Activated T-cell treated with anti-CD3 and anti-CD28 coated beads, Interleukin-2, amount 50 U/mL, for 72 hours (primary cell): ENCODE data around the gene SOX5. TPM values are rescaled to one million over a fixed set of nuclear protein-coding genes. Genes with fewer than 3 reads are reported as not detected.

ENCODE experiments used
- ATAC-seq, 2 donors: fragments of 150-1000 bp; cut with Tn5 transposase; replicated peaks in 1 of 2; 2 replicates each; pipeline ENCODE4 v1.10.0; 2021; ENCODE audit warnings: moderate library complexity in 2 of 2, mild to moderate bottlenecking in 1 of 2
- DNase-seq, 2 donors: peaks; one replicate each; pipeline ENCODE4 v3.0.0; 2021 to 2022; ENCODE audit warnings: mixed read lengths in 1 of 2
- H3K27ac Mint-ChIP-seq: one replicate; pipeline ENCODE4 v1.8.0; 2022; ENCODE audit warnings: mild to moderate bottlenecking, moderate library complexity, mixed read lengths
- H3K27me3 Mint-ChIP-seq: one replicate; pipeline ENCODE4 v1.8.0; 2022; ENCODE audit warnings: low read depth, mixed read lengths
- H3K36me3 Mint-ChIP-seq, 2 donors: one replicate each; pipeline ENCODE4 v1.8.0; 2022; ENCODE audit warnings: mixed read lengths in 2 of 2, mild to moderate bottlenecking in 1 of 2; ENCODE audit not compliant: insufficient read depth in 2 of 2
- H3K4me1 Mint-ChIP-seq: one replicate; pipeline ENCODE4 v1.8.0; 2022; ENCODE audit warnings: low read depth, mixed read lengths
- H3K4me3 Mint-ChIP-seq, 2 donors: one replicate each; pipeline ENCODE4 v1.8.0; 2022; ENCODE audit warnings: mild to moderate bottlenecking in 2 of 2, mixed read lengths in 2 of 2, moderate library complexity in 2 of 2
- H3K9me3 Mint-ChIP-seq, 2 donors: one replicate each; pipeline ENCODE4 v1.8.0; 2022; ENCODE audit warnings: mixed read lengths in 2 of 2
- total RNA-seq, 2 donors: library from RNA; stranded (reverse); gene quantifications; one replicate each; pipeline ENCODE4 v1.2.3, GENCODE V29; 2022

SOX5 gene
- total RNA-seq, result 1 to 10 TPM; 1.7 to 2.5 TPM

DNA sequence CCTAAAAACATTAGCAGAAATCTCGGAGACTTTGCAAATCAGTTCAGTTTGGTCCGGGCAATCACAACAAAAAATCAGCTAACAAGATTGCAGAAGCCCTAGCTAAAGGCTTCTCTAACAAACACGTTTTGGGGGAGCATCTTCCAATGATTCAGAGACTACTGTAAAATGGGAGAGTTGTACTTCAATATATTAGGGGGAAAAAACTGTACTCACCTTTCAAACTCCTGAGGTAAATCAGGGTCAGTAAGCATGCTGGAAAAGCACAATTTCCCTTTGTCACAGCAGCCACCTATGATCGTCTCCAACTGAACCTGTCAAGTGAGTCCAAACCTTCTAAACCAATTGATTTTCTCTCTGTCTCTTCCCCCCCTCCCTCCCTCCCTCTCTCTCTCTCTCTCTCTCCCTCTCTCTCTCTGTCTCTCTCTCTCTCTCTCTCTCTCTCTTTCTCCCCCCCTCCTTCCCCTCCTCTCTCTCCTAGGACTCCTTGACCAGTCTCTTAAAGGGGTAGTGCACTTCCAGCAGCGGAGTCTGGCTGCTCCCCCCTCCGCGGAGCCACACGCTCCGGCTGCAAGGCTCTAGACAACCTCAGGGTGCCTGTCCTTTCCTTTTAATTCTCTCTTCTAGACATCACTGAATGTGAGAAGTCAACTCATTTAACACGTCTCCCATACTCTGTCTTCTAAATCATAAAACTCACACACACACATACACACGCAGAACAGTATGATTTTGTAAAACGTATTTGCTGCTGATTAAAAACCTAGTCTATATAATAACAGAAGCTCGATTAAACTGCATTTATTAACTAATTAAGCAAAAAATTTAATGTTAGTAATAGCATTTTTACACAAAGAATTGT lies at the start of gene SOX5:
SOX5 (minus strand) TSS at position 323 of the 862 bp plus-strand sequence; CDS start at position 254, 69 bp downstream.
- DNase-seq (no peak), ATAC-seq (no peak)
- H3K36me3 Mint-ChIP-seq, result no peaks in the 10 kb centered on the region
- no peaks in the 10 kb centered on the region for H3K9me3 Mint-ChIP-seq
- H3K27ac Mint-ChIP-seq, result no peak within 1 kb of the TSS
- no peak within 1 kb of the TSS for H3K4me3 Mint-ChIP-seq
- H3K4me1 Mint-ChIP-seq, result no peaks in the 10 kb centered on the region
- H3K27me3 Mint-ChIP-seq, result no peaks in the 10 kb centered on the region

DNA sequence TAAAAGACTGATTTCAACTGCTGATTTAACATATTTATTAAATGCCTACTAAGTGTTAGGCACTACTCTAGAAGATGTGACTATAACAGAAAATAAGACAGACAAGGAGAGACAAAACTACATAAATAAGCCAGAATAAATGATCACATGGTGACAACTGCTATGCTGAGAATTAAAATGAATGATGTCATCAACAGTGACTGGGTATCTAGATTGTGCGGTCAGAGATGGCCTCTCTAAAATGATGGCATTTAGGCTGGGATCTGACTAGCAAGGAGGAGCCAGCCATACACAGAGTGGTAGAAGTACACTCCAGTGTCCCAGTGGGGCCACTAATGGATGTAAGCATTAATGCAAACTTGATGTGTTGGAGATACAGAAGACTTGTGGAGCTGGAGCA lies 37.6 kb upstream of the SOX5 start:
- H3K4me1 Mint-ChIP-seq, result no peaks in the 10 kb centered on the region
- peaks cover 0 to 4% of the 10 kb centered on the region in 2 donors for H3K9me3 Mint-ChIP-seq
- DNase-seq, result no peak
- no peaks in the 10 kb centered on the region for H3K27me3 Mint-ChIP-seq
- no peaks in the 10 kb centered on the region for H3K36me3 Mint-ChIP-seq
- no peak overlapping the region for H3K27ac Mint-ChIP-seq
- no peak for ATAC-seq
- no peak overlapping the region for H3K4me3 Mint-ChIP-seq

DNA sequence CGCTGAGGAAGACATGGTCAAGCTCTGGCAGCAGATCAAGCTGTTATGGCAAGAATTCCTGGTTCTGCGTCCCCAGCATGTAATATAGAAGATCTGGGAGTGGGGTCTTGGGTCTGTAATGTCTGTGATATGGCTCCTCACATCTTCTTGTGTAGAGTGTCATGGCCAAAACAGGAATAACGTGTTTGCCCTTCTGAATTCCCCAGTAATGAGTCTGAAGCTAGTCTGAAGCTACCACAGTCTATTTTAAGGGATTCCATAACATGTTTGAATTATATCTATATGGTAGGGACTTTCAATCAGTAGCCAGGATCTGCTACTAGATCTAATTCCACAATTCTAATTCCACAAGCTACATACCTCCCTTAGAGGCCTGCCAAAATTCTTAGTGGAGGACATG lies 31.4 kb upstream of the SOX5 start:
- Mint-ChIP-seq H3K4me3 (no peak overlapping the region), H3K27ac (no peak overlapping the region), H3K36me3 (no peaks in the 10 kb centered on the region), H3K4me1 (no peaks in the 10 kb centered on the region), H3K9me3 (peaks cover 0 to 2% of the 10 kb centered on the region in 2 donors), H3K27me3 (no peaks in the 10 kb centered on the region)
- DNase-seq, result no peak
- no peak for ATAC-seq

DNA sequence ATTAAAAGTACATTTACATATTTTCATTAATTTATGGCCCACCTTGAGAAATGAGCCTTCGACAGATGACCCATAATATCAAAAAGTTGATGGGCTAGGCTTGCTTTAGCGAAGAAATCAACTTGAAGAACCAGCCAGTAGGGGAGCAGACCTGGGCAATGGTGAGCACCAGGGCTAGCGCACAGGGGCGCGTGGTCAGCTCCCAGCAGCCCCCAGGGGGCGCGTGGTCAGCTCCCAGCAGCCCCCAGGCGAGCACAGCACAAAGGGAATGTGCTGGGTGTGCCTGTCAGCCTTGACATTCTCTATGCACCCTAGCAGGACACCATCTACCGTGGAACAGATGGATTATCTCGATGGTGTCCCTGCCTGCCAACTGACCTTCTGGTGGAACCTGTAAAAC lies 15.3 kb upstream of the SOX5 start:
- Mint-ChIP-seq H3K27me3 (no peaks in the 10 kb centered on the region), H3K9me3 (peaks cover 0 to 3% of the 10 kb centered on the region in 2 donors), H3K36me3 (no peaks in the 10 kb centered on the region), H3K27ac (no peak overlapping the region), H3K4me1 (no peaks in the 10 kb centered on the region), H3K4me3 (no peak overlapping the region)
- ATAC-seq, result no peak
- no peak for DNase-seq

DNA sequence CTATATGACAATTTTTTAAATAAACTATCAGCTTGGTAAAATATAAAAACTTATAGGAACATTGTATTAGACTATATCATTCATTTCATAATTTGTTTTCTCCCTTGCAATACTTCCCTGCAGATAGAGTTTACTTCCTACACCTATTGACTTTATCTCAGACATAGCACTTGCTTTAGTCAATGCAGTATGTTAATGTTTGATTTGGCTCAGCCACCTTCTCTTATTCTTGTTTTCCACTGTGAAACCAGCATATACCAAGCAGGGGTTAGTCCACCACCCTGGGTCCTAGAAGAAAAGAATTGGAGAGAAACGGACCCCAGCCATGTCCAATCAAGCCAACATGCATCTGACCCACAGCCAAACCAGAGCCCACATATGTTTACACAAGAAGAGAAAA lies 10.4 kb upstream of the SOX5 start:
- Mint-ChIP-seq H3K27ac (no peak overlapping the region), H3K4me3 (no peak overlapping the region), H3K9me3 (no peaks in the 10 kb centered on the region), H3K27me3 (no peaks in the 10 kb centered on the region), H3K4me1 (no peaks in the 10 kb centered on the region), H3K36me3 (no peaks in the 10 kb centered on the region)
- ATAC-seq (no peak), DNase-seq (no peak)

DNA sequence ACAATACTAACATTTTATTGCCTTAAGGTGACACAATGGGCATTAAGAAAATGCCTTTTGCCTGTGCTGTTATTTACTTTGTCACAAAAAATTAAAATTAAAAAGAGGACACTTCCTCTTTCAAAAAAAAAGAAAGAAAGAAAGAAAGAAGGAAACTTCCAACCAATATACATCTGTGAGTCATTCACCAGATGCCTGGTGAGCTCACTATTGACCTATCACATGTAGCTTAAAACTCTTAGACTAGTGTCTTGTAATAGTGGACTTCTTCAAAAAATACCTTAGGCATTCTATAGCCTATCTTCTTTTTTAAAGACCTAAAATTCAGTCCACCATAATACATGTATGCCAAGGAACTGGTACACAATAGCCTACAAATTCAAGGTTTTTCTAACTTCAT lies 4.9 kb upstream of the SOX5 start:
- no peak overlapping the region for H3K4me3 Mint-ChIP-seq
- ATAC-seq (no peak), DNase-seq (no peak)
- H3K27ac Mint-ChIP-seq, result no peak overlapping the region
- H3K4me1 Mint-ChIP-seq, result no peaks in the 10 kb centered on the region
- H3K36me3 Mint-ChIP-seq, result no peaks in the 10 kb centered on the region
- H3K27me3 Mint-ChIP-seq, result no peaks in the 10 kb centered on the region
- no peaks in the 10 kb centered on the region for H3K9me3 Mint-ChIP-seq

DNA sequence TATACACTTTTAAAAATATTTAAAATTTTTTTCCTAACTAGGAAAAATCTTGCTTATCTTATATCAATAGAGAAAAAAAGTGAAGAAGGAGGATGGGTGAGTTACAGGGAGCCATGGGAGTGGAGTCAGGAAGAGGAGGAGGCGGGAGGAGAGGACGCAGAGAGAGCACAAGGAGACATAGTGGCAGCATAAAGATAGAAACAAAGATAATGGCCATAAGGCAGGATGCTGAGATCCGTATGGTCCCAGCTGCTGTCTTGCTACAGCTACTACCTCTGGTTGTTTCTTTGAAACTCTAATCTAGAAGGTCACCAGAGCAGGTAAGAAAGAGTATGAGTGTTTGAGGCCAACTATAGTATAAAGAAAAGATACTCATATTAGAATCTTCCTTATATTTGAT lies 2.6 kb upstream of the SOX5 start:
- no peaks in the 10 kb centered on the region for H3K36me3 Mint-ChIP-seq
- H3K4me3 Mint-ChIP-seq, result no peak overlapping the region
- no peaks in the 10 kb centered on the region for H3K4me1 Mint-ChIP-seq
- no peak for DNase-seq
- no peaks in the 10 kb centered on the region for H3K9me3 Mint-ChIP-seq
- H3K27ac Mint-ChIP-seq, result no peak overlapping the region
- H3K27me3 Mint-ChIP-seq, result no peaks in the 10 kb centered on the region
- no peak for ATAC-seq

DNA sequence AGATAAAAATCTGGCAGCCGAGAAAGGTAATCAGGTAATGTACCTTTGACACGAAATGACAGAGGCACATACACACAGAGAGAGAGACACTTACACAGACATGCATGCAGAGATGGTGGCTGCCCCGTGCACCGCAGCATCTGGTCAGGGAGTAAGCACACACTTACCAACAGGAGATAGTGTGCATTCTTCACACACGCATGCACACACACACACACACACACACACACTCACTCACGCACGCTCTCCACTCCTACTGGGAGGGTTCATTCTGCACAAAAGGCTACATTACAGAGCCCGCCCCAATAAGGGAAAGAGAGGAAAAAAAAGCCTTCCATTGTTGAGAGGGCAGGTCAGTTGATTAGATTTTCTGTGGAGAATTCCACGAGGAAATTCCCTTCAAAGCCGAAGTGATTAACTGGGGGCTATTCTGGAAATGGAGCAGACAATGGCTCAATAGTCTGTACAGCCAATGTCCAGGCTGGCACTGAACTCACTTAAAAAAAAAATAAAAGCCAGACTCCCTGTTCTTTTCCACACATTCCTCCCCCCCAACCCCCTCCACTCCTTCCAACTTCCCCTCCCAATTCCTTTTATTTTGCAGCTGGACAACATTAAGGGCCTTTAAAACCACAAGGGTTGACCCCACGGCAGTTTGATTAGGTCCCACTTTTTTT lies 1.4 kb upstream of the SOX5 start:
- Mint-ChIP-seq H3K4me1 (no peaks in the 10 kb centered on the region), H3K27me3 (no peaks in the 10 kb centered on the region), H3K4me3 (no peak overlapping the region), H3K27ac (no peak overlapping the region), H3K36me3 (no peaks in the 10 kb centered on the region), H3K9me3 (no peaks in the 10 kb centered on the region)
- ATAC-seq, result no peak
- DNase-seq, result no peak

DNA sequence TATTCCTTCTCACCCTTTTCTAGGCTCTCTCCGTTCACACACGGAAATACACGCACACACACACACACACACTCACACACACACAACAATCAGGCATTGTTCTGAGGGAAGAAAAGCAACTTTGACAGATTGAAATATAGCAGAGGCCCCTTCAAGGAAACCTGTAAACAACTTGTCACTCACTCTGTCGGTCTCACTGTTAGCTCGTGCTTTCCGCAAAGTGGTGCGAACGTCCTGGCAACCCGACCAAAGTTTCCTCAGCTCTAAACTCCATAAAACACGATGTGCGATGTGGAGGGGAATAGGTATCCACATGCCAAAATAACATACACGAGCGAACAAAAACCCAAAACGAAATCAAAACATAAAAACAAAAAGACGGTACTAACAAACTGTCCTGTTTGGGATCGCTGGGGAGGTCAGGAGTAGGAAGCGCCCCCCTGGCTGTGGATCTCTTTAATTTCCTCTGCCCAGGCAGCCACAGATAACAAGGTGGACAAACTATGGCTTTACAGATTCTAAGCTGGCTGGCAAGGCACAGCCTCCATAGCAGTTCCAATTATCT lies 822 bp upstream of the SOX5 start:
- Mint-ChIP-seq H3K27ac (no peak overlapping the region), H3K36me3 (no peaks in the 10 kb centered on the region), H3K27me3 (no peaks in the 10 kb centered on the region), H3K4me3 (no peak overlapping the region), H3K4me1 (no peaks in the 10 kb centered on the region), H3K9me3 (no peaks in the 10 kb centered on the region)
- no peak for ATAC-seq
- DNase-seq, result no peak

DNA sequence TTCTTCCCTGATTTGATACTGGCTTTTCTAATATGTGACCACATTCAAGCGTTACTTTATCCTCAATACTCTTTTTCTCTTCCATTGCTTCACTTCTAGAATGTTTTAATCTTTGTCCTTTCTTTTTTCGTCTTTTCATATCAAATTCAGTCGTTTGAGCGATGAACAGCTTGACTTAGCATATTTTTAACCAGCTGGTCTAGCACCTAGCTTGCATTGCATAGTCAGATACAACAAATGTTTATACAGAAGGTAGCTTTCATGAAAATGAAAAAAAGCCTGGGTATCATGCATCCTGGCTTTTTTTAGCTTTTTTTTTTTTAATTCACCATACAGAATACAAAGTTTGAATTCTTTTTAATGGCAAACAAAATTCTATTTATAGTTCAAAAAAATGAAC lies 1.2 kb downstream of the SOX5 start:
- Mint-ChIP-seq H3K36me3 (no peaks in the 10 kb centered on the region), H3K4me1 (no peaks in the 10 kb centered on the region), H3K4me3 (no peak overlapping the region), H3K9me3 (no peaks in the 10 kb centered on the region), H3K27me3 (no peaks in the 10 kb centered on the region), H3K27ac (no peak overlapping the region)
- DNase-seq (no peak), ATAC-seq (no peak)

DNA sequence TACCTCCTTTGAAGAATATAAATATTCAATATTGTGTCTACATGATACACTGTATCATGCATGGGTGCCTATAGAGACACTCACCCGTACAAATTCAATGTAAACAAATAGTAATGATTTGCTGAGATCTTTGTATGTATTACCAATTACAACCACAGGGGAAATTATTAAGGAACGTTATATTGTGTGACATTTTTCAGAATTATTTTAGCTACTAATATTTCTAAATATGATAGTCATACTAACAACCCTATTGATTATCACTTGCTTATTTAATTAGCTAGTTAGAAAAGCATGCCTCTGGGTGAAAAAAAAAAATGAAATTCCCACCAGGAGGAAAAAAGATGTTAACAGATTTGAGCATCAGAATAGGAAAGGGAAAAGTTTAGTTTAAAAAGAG lies 2.1 kb downstream of the SOX5 start:
- Mint-ChIP-seq H3K4me3 (no peak overlapping the region), H3K9me3 (peaks cover 0 to under 1% of the 10 kb centered on the region in 2 donors), H3K36me3 (no peaks in the 10 kb centered on the region), H3K27me3 (no peaks in the 10 kb centered on the region), H3K4me1 (no peaks in the 10 kb centered on the region), H3K27ac (no peak overlapping the region)
- DNase-seq (no peak), ATAC-seq (no peak)

DNA sequence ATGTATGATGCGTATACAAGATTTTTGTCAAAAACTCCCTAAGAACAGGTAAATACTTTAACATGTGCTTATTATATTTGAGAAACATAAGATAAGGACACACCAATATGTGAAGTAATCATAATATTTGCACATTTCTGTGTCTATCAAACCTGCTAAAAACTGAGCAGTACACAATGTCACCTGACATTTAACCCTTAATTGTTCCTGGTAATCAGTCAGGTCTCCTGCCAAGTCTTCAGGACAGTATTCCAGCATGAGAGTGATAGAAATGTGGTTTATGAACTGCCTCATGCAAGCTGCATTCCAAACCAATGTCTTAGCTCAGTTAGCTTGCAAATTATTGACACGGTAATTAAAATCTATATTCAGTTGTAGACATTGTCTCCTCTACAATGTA lies 4.2 kb downstream of the SOX5 start:
- Mint-ChIP-seq H3K4me1 (no peaks in the 10 kb centered on the region), H3K36me3 (no peaks in the 10 kb centered on the region), H3K27ac (no peak overlapping the region), H3K27me3 (no peaks in the 10 kb centered on the region), H3K4me3 (no peak overlapping the region), H3K9me3 (peaks cover 0 to 1% of the 10 kb centered on the region in 2 donors)
- ATAC-seq, result no peak
- DNase-seq, result no peak

DNA sequence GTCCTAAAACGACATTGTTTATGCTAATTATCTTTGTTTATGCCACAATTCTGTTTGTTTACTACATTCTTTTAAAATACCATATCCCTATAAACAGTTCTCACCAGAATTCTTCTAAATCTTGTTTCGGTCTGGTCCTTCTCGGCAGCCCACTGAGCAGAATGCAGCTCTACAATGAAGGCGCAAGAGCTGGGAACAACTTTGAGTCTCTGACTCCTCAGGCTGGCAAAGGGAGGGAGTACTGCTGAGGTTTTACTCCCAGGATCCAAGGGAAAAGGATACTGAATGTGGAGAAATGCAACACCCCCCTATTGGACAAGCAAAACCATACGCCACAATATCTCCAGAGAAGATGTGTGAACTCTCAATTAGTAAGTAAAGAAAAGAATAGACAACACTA lies 5.4 kb downstream of the SOX5 start:
- Mint-ChIP-seq H3K27ac (no peak overlapping the region), H3K4me1 (no peaks in the 10 kb centered on the region), H3K4me3 (no peak overlapping the region), H3K36me3 (no peaks in the 10 kb centered on the region), H3K9me3 (peaks cover 0 to 1% of the 10 kb centered on the region in 2 donors), H3K27me3 (no peaks in the 10 kb centered on the region)
- no peak for DNase-seq
- ATAC-seq, result no peak
